OCI-LY3 (cell line): ENCODE measurements around the gene HLF.

Source experiments
- EZH2phosphoT487 ChIP-seq: fragments of 200-600 bp; shearing (Covaris generic); IDR thresholded peaks from 2 replicates; pipeline ENCODE4 v1.6.1; 2018; ENCODE audit warnings: antibody characterized with exemption, mixed run types, low read depth
- TF ChIP-seq, protein P1 (sequence below): fragments of 200-600, 300-600 bp; sonication (generic); IDR thresholded peaks from 2 replicates; pipeline ENCODE4 v1.5.1; 2014; ENCODE audit warnings: antibody characterized with exemption, low read length, low read depth

DNA sequence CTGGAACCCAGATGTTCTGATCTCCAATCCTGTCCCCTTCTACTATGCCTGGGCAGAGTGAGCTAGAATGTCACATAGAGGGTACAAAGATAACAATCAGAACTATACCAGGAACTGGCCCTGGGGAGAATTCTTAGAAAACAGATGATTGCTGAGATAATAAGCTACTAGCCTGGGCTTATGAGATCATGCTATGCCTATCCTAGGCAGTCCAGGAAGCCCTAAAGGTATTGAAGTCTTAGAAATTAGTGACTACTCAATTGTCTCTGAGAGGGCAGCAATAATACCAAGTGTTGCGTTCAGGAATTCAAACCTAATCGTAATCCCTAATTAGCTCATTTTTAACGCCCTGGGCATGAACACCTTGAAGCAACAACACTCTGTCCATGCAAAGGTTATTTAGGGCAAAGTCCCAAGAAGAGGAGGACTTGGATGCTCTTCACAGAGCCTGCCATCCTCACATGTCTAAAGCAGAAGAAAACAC, 79.8 kb downstream of the HLF start:
- TF ChIP-seq, protein P1, sequence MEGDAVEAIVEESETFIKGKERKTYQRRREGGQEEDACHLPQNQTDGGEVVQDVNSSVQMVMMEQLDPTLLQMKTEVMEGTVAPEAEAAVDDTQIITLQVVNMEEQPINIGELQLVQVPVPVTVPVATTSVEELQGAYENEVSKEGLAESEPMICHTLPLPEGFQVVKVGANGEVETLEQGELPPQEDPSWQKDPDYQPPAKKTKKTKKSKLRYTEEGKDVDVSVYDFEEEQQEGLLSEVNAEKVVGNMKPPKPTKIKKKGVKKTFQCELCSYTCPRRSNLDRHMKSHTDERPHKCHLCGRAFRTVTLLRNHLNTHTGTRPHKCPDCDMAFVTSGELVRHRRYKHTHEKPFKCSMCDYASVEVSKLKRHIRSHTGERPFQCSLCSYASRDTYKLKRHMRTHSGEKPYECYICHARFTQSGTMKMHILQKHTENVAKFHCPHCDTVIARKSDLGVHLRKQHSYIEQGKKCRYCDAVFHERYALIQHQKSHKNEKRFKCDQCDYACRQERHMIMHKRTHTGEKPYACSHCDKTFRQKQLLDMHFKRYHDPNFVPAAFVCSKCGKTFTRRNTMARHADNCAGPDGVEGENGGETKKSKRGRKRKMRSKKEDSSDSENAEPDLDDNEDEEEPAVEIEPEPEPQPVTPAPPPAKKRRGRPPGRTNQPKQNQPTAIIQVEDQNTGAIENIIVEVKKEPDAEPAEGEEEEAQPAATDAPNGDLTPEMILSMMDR = no peak
- TF ChIP-seq EZH2phosphoT487 = no peak
